ENCODE measurements around the gene TMEM266.

The TMEM266 gene

DNA sequence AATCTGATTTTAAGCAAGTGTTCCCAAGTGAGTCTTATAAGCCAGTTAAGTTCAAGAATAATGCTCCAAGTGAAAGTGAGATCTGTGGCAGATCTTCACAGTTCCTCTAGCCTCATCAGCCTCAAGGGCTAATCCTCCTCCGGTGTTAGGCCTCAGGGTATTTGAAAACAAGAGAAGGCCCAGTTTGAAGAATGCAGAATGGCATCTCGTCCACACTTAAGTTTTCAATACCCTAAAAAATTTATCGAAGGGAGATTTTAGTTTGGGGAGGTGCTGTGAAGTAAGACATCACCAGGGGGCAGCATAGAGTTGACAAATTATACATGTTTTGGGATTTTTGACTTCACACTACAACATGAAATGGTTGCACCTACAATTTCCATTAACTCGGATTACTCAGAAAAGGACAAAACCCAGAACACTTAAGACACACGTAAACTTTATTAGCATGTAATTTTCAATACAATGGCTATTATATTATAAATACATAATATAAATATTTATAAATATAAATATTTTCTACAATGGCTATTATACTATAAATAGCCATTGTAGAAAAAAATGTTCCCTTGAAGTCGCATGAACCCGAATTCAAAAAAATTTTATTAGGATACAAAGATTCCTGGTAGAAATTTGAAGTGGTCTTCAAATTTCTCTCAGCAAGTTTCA is 2.3 kb upstream of the TMEM266 start:
- Histone ChIP-seq H2BK5ac (ENCODE audit: low read length) (no peak overlapping the region), H3K4me3 (ENCODE audit: low read length in 2 of 2) (no peak overlapping the region), H3K14ac (ENCODE audit: low read length) (no peak overlapping the region), H2BK12ac (ENCODE audit: low read length) (no peak overlapping the region), H3K9ac (ENCODE audit: low read depth, low read length, poor library complexity) (no peak overlapping the region), H4K8ac (ENCODE audit: low read depth, low read length) (no peak overlapping the region), H3K9me3 (replicated peaks in 1 of 2; ENCODE audit: control insufficient read depth in 2 of 2, insufficient read depth in 1 of 2, low read depth in 1 of 2, low read length in 2 of 2) (no peaks in the 10 kb centered on the region), H3K27me3 (ENCODE audit: control insufficient read depth in 3 of 3, insufficient read depth in 3 of 3, low read depth in 1 of 3, low read length in 3 of 3) (peaks cover 3 to 46% (median 14%) of the 10 kb centered on the region in 3 experiments), H3K27ac (replicated peaks; ENCODE audit: low read length) (no peak overlapping the region), H3K23ac (ENCODE audit: low read depth, low read length, poor library complexity) (no peak overlapping the region), H3K4me2 (ENCODE audit: insufficient read depth, low read length, poor library complexity, severe bottlenecking) (no peak overlapping the region), H2AFZ (ENCODE audit: low read length) (no peak overlapping the region), H3K36me3 (replicated peaks in 1 of 2; ENCODE audit: control insufficient read depth in 2 of 2, insufficient read depth in 2 of 2, low read length in 2 of 2) (no peaks in the 10 kb centered on the region), H2AK5ac (ENCODE audit: low read depth, low read length) (no peak overlapping the region), H3K18ac (ENCODE audit: low read length) (no peak overlapping the region), H2BK120ac (ENCODE audit: low read depth, low read length) (no peak overlapping the region), H3K4me1 (ENCODE audit: control insufficient read depth in 2 of 2, insufficient read depth in 1 of 2, low read depth in 1 of 2, low read length in 2 of 2) (peaks cover 5 to 6% of the 10 kb centered on the region in 2 donors), H3K79me1 (ENCODE audit: low read depth, low read length) (no peaks in the 10 kb centered on the region), H4K91ac (ENCODE audit: low read depth, low read length, poor library complexity) (no peak overlapping the region), H3K4ac (ENCODE audit: low read length) (no peak overlapping the region), H2BK15ac (ENCODE audit: low read length) (no peak overlapping the region)
- no CpG with 5 or more reads among the region's 7 CpGs for WGBS, 2 donors (ENCODE audit: extremely low coverage in 2 of 2, insufficient read length in 2 of 2, insufficient replicate concordance in 1 of 2)
- peak; percentile 66 for DNase-seq (ENCODE audit: low spot score)

DNA sequence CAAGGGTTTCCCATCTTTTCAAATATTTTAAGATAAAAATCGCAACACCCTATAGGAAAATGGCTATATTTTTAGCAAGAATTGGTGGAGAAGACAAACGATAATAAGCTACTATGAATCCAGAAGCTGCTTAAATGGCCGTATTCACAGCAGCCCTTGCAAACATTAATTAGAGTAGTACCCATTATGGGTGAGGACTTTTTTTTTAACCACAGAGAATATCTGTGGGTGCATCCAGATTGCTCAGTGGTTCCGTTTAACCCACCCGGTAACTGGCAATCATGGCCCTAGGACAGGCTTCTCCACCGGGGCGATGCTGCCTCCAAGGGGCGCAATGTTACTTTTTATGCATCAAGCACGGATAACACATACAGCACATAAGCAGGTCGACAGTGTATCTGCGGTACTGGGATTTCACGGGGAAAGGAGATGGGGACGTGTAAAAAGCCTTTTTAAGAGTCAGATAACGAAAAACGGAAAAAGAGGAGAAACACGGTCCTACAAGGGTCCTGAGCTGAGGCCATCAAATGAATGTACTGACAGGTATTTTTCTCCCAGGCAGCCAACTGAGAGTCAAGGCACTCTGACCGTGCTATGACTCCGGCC is 968 bp upstream of the TMEM266 start:
- peak overlapping the region; percentile 86 for H3K4me2 ChIP-seq (ENCODE audit: insufficient read depth, low read length, poor library complexity, severe bottlenecking)
- H2BK15ac ChIP-seq (ENCODE audit: low read length), result no peak overlapping the region
- H3K9ac ChIP-seq (ENCODE audit: low read depth, low read length, poor library complexity), result peak overlapping the region; percentile 50
- H2AFZ ChIP-seq (ENCODE audit: low read length), result peak overlapping the region; percentile 100
- peak overlapping the region; percentile 52 to 93 for H3K4me3 ChIP-seq (ENCODE audit: low read length in 2 of 2)
- H3K23ac ChIP-seq (ENCODE audit: low read depth, low read length, poor library complexity), result no peak overlapping the region
- no peaks in the 10 kb centered on the region for H3K79me1 ChIP-seq (ENCODE audit: low read depth, low read length)
- no peak overlapping the region for H3K27ac ChIP-seq (replicated peaks; ENCODE audit: low read length)
- H3K4ac ChIP-seq (ENCODE audit: low read length), result no peak overlapping the region
- H3K14ac ChIP-seq (ENCODE audit: low read length), result no peak overlapping the region
- H2BK5ac ChIP-seq (ENCODE audit: low read length), result no peak overlapping the region
- peak overlapping the region; percentile 65 for H3K18ac ChIP-seq (ENCODE audit: low read length)
- H3K36me3 ChIP-seq (replicated peaks in 1 of 2; ENCODE audit: control insufficient read depth in 2 of 2, insufficient read depth in 2 of 2, low read length in 2 of 2), result no peaks in the 10 kb centered on the region
- no peak overlapping the region for H4K8ac ChIP-seq (ENCODE audit: low read depth, low read length)
- no peak overlapping the region for H4K91ac ChIP-seq (ENCODE audit: low read depth, low read length, poor library complexity)
- peak; percentile 15 for DNase-seq (ENCODE audit: low spot score)
- H2BK120ac ChIP-seq (ENCODE audit: low read depth, low read length), result no peak overlapping the region
- no peaks in the 10 kb centered on the region for H3K9me3 ChIP-seq (replicated peaks in 1 of 2; ENCODE audit: control insufficient read depth in 2 of 2, insufficient read depth in 1 of 2, low read depth in 1 of 2, low read length in 2 of 2)
- peaks cover 3 to 60% (median 14%) of the 10 kb centered on the region in 3 experiments for H3K27me3 ChIP-seq (ENCODE audit: control insufficient read depth in 3 of 3, insufficient read depth in 3 of 3, low read depth in 1 of 3, low read length in 3 of 3)
- WGBS, 2 donors (ENCODE audit: extremely low coverage in 2 of 2, insufficient read length in 2 of 2, insufficient replicate concordance in 1 of 2), result no CpG with 5 or more reads among the region's 18 CpGs
- H2AK5ac ChIP-seq (ENCODE audit: low read depth, low read length), result no peak overlapping the region
- H3K4me1 ChIP-seq (ENCODE audit: control insufficient read depth in 2 of 2, insufficient read depth in 1 of 2, low read depth in 1 of 2, low read length in 2 of 2), result peaks cover 5 to 6% of the 10 kb centered on the region in 2 donors
- no peak overlapping the region for H2BK12ac ChIP-seq (ENCODE audit: low read length)

DNA sequence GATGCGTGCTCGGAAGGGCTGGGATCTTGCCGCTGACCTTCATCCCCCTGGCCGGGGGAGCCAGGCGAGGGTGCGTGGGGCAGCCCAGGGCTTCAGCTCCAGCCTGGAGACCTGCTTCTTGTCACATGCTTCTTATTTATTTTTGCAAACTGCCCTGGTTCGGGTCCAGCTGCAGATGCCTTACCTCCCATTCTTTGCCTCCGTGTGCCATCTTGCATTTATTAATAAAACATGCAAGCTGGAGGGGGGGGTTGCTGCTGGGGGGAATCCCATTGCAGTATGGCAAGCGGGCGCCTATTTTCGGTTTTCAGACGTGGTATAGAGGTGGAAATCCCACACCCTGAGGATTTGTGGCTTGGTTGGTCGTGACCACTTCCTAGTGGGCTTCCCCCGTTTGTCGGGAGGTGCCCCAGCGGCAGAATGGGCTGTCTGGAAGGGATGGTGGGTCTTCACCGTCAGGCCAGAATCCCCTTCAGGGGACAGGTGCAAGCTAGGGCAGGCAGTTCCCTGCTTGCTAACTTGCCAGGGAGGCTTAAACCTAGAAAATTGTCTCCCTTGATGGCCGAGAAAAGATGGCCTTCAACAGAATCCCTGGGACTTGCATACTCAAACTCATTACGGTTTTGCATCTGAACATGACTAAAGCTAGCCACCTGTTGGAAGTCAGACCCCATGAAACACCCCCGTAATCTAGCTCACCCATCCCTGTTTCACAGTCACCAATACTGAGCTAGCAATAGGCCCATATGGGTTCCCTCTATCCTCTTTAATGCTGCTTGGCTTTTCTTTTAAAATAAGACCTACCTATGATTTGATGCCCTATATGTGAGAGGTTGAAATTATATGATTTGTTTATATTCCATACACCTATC is 569 bp downstream of the TMEM266 start:
- H3K36me3 ChIP-seq (replicated peaks in 1 of 2; ENCODE audit: control insufficient read depth in 2 of 2, insufficient read depth in 2 of 2, low read length in 2 of 2), result no peaks in the 10 kb centered on the region
- H3K9me3 ChIP-seq (replicated peaks in 1 of 2; ENCODE audit: control insufficient read depth in 2 of 2, insufficient read depth in 1 of 2, low read depth in 1 of 2, low read length in 2 of 2), result no peaks in the 10 kb centered on the region
- no peaks in the 10 kb centered on the region for H3K79me1 ChIP-seq (ENCODE audit: low read depth, low read length)
- H3K4me2 ChIP-seq (ENCODE audit: insufficient read depth, low read length, poor library complexity, severe bottlenecking), result peak overlapping the region; percentile 72
- H3K23ac ChIP-seq (ENCODE audit: low read depth, low read length, poor library complexity), result no peak overlapping the region
- H2BK15ac ChIP-seq (ENCODE audit: low read length), result no peak overlapping the region
- H3K18ac ChIP-seq (ENCODE audit: low read length), result peak overlapping the region; percentile 80
- peak overlapping the region; percentile 56 for H2BK120ac ChIP-seq (ENCODE audit: low read depth, low read length)
- DNase-seq (ENCODE audit: low spot score), result no peak
- no peak overlapping the region for H3K4ac ChIP-seq (ENCODE audit: low read length)
- H2BK5ac ChIP-seq (ENCODE audit: low read length), result no peak overlapping the region
- peaks cover 6 to 8% of the 10 kb centered on the region in 2 donors for H3K4me1 ChIP-seq (ENCODE audit: control insufficient read depth in 2 of 2, insufficient read depth in 1 of 2, low read depth in 1 of 2, low read length in 2 of 2)
- no peak overlapping the region for H4K8ac ChIP-seq (ENCODE audit: low read depth, low read length)
- H2AK5ac ChIP-seq (ENCODE audit: low read depth, low read length), result no peak overlapping the region
- H3K9ac ChIP-seq (ENCODE audit: low read depth, low read length, poor library complexity), result peak overlapping the region; percentile 47
- H3K4me3 ChIP-seq (ENCODE audit: low read length in 2 of 2), result peak overlapping the region; percentile 52 to 86
- no peak overlapping the region for H3K14ac ChIP-seq (ENCODE audit: low read length)
- H3K27ac ChIP-seq (replicated peaks; ENCODE audit: low read length), result no peak overlapping the region
- H4K91ac ChIP-seq (ENCODE audit: low read depth, low read length, poor library complexity), result no peak overlapping the region
- H2BK12ac ChIP-seq (ENCODE audit: low read length), result no peak overlapping the region
- H2AFZ ChIP-seq (ENCODE audit: low read length), result peak overlapping the region; percentile 99
- WGBS, 2 donors (ENCODE audit: extremely low coverage in 2 of 2, insufficient read length in 2 of 2, insufficient replicate concordance in 1 of 2), result no CpG with 5 or more reads among the region's 20 CpGs
- H3K27me3 ChIP-seq (ENCODE audit: control insufficient read depth in 3 of 3, insufficient read depth in 3 of 3, low read depth in 1 of 3, low read length in 3 of 3), result peaks cover 3 to 75% (median 14%) of the 10 kb centered on the region in 3 experiments

DNA sequence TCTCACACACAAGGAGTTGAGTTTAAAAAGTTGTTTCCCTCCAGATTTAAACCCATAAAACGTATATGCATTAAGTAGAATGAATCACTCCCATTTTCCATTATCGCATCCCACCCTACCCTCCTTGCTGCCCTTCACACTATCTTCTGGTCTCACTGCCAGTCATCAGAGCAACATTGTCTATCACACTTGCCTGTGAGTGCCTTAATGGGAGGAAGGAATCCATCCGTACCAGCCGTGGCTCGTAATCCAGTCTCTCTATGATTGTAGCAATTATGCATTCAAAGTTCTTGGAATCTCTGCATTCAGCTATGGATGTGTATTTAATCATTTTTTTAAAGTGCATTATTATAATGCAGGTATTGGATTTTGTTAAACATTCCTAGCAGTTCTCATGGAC is 1.9 kb downstream of the TMEM266 start:
- no peaks in the 10 kb centered on the region for H3K9me3 ChIP-seq (replicated peaks in 1 of 2; ENCODE audit: control insufficient read depth in 2 of 2, insufficient read depth in 1 of 2, low read depth in 1 of 2, low read length in 2 of 2)
- H2BK15ac ChIP-seq (ENCODE audit: low read length), result no peak overlapping the region
- H3K27me3 ChIP-seq (ENCODE audit: control insufficient read depth in 3 of 3, insufficient read depth in 3 of 3, low read depth in 1 of 3, low read length in 3 of 3), result peaks cover 3 to 82% (median 14%) of the 10 kb centered on the region in 3 experiments

More for the DNA sequence above, 1.9 kb downstream of the TMEM266 start:
- Histone ChIP-seq H2BK12ac (ENCODE audit: low read length) (no peak overlapping the region), H2BK120ac (ENCODE audit: low read depth, low read length) (no peak overlapping the region), H3K23ac (ENCODE audit: low read depth, low read length, poor library complexity) (no peak overlapping the region), H4K8ac (ENCODE audit: low read depth, low read length) (no peak overlapping the region), H3K14ac (ENCODE audit: low read length) (no peak overlapping the region), H3K36me3 (replicated peaks in 1 of 2; ENCODE audit: control insufficient read depth in 2 of 2, insufficient read depth in 2 of 2, low read length in 2 of 2) (no peaks in the 10 kb centered on the region), H2AFZ (ENCODE audit: low read length) (no peak overlapping the region), H3K9ac (ENCODE audit: low read depth, low read length, poor library complexity) (no peak overlapping the region), H4K91ac (ENCODE audit: low read depth, low read length, poor library complexity) (no peak overlapping the region), H2BK5ac (ENCODE audit: low read length) (no peak overlapping the region), H3K27ac (replicated peaks; ENCODE audit: low read length) (no peak overlapping the region), H3K4me2 (ENCODE audit: insufficient read depth, low read length, poor library complexity, severe bottlenecking) (no peak overlapping the region), H2AK5ac (ENCODE audit: low read depth, low read length) (no peak overlapping the region), H3K79me1 (ENCODE audit: low read depth, low read length) (no peaks in the 10 kb centered on the region), H3K18ac (ENCODE audit: low read length) (no peak overlapping the region), H3K4me3 (ENCODE audit: low read length in 2 of 2) (no peak overlapping the region), H3K4ac (ENCODE audit: low read length) (no peak overlapping the region), H3K4me1 (ENCODE audit: control insufficient read depth in 2 of 2, insufficient read depth in 1 of 2, low read depth in 1 of 2, low read length in 2 of 2) (peaks cover 6 to 11% of the 10 kb centered on the region in 2 donors)
- DNase-seq (ENCODE audit: low spot score), result no peak
- no CpG with 5 or more reads among the region's 5 CpGs for WGBS, 2 donors (ENCODE audit: extremely low coverage in 2 of 2, insufficient read length in 2 of 2, insufficient replicate concordance in 1 of 2)

All from neuronal stem cell (in vitro differentiated cells).